HepG2 (cell line): ENCODE measurements around the gene ANKS1A.

Experiments used
- EP300 ChIP-seq, 3 experiments: sonication (generic) in 1 of 3; formaldehyde crosslinking in 1 of 3; IDR thresholded peaks; 2 replicates each; pipeline versions ENCODE4 v1.5.1 to v1.6.1; 2011 to 2020; ENCODE audit warnings: low read depth in 2 of 3, low read length in 2 of 3, borderline replicate concordance in 1 of 3, improper control_type of control experiment in 1 of 3, mild to moderate bottlenecking in 1 of 3, missing genetic modification reagents in 1 of 3, moderate library complexity in 1 of 3
- EZH2 ChIP-seq: conservative IDR thresholded peaks from 2 replicates; pipeline ENCODE4 v1.6.1; 2012; ENCODE audit warnings: mild to moderate bottlenecking, low read depth, low read length, moderate library complexity
- HMGA1 ChIP-seq: sonication (generic); formaldehyde crosslinking; conservative IDR thresholded peaks from 2 replicates; pipeline ENCODE4 v1.4.0; 2020; ENCODE audit warnings: missing genetic modification reagents
- HOXA7 ChIP-seq: sonication (generic); formaldehyde crosslinking; IDR thresholded peaks from 2 replicates; pipeline ENCODE4 v1.8.1; 2022; ENCODE audit warnings: mild to moderate bottlenecking, missing genetic modification reagents, moderate library complexity
- KLF12 ChIP-seq: sonication (generic); formaldehyde crosslinking; IDR thresholded peaks from 2 replicates; pipeline ENCODE4 v1.4.0; 2020; ENCODE audit warnings: missing genetic modification reagents, borderline replicate concordance
- PCBP1 ChIP-seq: fragments of 200-400 bp; formaldehyde crosslinking; IDR thresholded peaks from 2 replicates; pipeline ENCODE4 v1.6.1; 2017; ENCODE audit warnings: mild to moderate bottlenecking, low read depth, low read length, borderline replicate concordance
- PLRG1 ChIP-seq: fragments of 450-650 bp; conservative IDR thresholded peaks from 2 replicates; pipeline ENCODE4 v1.6.1; 2016
- SUZ12 ChIP-seq: fragments of 150-350 bp; IDR thresholded peaks from 2 replicates; pipeline ENCODE4 v1.6.1; 2014; ENCODE audit warnings: low read depth, low read length
- TMF1 ChIP-seq: sonication (generic); formaldehyde crosslinking; IDR thresholded peaks from 2 replicates; pipeline ENCODE4 v1.8.1; 2022; ENCODE audit warnings: low read depth, missing genetic modification reagents
- ZZZ3 ChIP-seq: sonication (generic); formaldehyde crosslinking; IDR thresholded peaks from 2 replicates; pipeline ENCODE4 v1.4.0; 2020; ENCODE audit warnings: missing genetic modification reagents, mild to moderate bottlenecking, borderline replicate concordance
- TF ChIP-seq, protein P1 (sequence below): sonication (generic); formaldehyde crosslinking; IDR thresholded peaks from 2 replicates; pipeline ENCODE4 v1.4.0; 2020; ENCODE audit warnings: missing genetic modification reagents
- TF ChIP-seq, protein P2 (sequence below): sonication (generic); formaldehyde crosslinking; IDR thresholded peaks from 2 replicates; pipeline ENCODE4 v1.4.0; 2020; ENCODE audit warnings: missing genetic modification reagents
- TF ChIP-seq, protein P3 (sequence below): sonication (generic); formaldehyde crosslinking; IDR thresholded peaks from 2 replicates; pipeline ENCODE4 v1.5.0; 2020; ENCODE audit warnings: mild to moderate bottlenecking, missing genetic modification reagents, moderate library complexity
- TF ChIP-seq, protein P4 (sequence below): sonication (generic); formaldehyde crosslinking; IDR thresholded peaks from 2 replicates; pipeline ENCODE4 v1.9.0; 2022; ENCODE audit warnings: low read depth, missing genetic modification reagents

DNA sequence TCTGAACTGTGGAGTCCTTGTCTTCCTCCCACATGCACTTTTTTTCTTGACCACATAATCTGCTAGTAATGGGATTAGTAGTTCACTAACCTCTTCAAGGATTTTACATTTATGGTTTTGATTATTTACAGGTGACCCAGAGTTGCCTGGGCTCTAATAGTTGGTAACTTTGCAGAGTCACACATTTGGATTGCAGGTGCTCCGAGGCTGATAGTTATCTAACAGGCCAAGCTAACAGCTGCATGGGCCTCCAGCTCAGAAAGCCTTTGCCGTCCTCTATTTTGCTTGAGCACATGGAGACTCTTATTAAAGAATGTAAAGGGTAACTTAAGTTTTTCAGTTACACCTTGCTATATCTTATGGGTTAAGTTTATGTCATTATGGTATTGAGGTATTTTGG, 95.4 kb downstream of the ANKS1A start:
- no peak for TF ChIP-seq HMGA1 (CRISPR knock-in tag)
- TF ChIP-seq PLRG1: no peak
- TF ChIP-seq, protein P1, sequence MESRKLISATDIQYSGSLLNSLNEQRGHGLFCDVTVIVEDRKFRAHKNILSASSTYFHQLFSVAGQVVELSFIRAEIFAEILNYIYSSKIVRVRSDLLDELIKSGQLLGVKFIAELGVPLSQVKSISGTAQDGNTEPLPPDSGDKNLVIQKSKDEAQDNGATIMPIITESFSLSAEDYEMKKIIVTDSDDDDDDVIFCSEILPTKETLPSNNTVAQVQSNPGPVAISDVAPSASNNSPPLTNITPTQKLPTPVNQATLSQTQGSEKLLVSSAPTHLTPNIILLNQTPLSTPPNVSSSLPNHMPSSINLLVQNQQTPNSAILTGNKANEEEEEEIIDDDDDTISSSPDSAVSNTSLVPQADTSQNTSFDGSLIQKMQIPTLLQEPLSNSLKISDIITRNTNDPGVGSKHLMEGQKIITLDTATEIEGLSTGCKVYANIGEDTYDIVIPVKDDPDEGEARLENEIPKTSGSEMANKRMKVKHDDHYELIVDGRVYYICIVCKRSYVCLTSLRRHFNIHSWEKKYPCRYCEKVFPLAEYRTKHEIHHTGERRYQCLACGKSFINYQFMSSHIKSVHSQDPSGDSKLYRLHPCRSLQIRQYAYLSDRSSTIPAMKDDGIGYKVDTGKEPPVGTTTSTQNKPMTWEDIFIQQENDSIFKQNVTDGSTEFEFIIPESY (CRISPR knock-in tag): no peak
- TF ChIP-seq, protein P2, sequence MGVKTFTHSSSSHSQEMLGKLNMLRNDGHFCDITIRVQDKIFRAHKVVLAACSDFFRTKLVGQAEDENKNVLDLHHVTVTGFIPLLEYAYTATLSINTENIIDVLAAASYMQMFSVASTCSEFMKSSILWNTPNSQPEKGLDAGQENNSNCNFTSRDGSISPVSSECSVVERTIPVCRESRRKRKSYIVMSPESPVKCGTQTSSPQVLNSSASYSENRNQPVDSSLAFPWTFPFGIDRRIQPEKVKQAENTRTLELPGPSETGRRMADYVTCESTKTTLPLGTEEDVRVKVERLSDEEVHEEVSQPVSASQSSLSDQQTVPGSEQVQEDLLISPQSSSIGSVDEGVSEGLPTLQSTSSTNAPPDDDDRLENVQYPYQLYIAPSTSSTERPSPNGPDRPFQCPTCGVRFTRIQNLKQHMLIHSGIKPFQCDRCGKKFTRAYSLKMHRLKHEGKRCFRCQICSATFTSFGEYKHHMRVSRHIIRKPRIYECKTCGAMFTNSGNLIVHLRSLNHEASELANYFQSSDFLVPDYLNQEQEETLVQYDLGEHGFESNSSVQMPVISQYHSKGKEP (CRISPR knock-in tag): no peak
- TF ChIP-seq, protein P3, sequence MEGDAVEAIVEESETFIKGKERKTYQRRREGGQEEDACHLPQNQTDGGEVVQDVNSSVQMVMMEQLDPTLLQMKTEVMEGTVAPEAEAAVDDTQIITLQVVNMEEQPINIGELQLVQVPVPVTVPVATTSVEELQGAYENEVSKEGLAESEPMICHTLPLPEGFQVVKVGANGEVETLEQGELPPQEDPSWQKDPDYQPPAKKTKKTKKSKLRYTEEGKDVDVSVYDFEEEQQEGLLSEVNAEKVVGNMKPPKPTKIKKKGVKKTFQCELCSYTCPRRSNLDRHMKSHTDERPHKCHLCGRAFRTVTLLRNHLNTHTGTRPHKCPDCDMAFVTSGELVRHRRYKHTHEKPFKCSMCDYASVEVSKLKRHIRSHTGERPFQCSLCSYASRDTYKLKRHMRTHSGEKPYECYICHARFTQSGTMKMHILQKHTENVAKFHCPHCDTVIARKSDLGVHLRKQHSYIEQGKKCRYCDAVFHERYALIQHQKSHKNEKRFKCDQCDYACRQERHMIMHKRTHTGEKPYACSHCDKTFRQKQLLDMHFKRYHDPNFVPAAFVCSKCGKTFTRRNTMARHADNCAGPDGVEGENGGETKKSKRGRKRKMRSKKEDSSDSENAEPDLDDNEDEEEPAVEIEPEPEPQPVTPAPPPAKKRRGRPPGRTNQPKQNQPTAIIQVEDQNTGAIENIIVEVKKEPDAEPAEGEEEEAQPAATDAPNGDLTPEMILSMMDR (CRISPR knock-in tag): no peak
- TF ChIP-seq KLF12: no peak
- TF ChIP-seq HOXA7 (CRISPR knock-in tag): no peak
- TF ChIP-seq ZZZ3 (CRISPR knock-in tag): no peak
- no peak for TF ChIP-seq EP300 (IDR thresholded peaks at IDR 0.05; ENCODE audit: low read depth in 2 of 2, low read length in 2 of 2)
- no peak for TF ChIP-seq EP300 (CRISPR knock-in tag; IDR thresholded peaks at IDR 0.05; ENCODE audit: borderline replicate concordance)
- TF ChIP-seq, protein P4, sequence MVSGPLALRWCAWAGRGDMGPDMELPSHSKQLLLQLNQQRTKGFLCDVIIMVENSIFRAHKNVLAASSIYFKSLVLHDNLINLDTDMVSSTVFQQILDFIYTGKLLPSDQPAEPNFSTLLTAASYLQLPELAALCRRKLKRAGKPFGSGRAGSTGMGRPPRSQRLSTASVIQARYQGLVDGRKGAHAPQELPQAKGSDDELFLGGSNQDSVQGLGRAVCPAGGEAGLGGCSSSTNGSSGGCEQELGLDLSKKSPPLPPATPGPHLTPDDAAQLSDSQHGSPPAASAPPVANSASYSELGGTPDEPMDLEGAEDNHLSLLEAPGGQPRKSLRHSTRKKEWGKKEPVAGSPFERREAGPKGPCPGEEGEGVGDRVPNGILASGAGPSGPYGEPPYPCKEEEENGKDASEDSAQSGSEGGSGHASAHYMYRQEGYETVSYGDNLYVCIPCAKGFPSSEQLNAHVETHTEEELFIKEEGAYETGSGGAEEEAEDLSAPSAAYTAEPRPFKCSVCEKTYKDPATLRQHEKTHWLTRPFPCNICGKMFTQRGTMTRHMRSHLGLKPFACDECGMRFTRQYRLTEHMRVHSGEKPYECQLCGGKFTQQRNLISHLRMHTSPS (CRISPR knock-in tag): no peak
- no peak for TF ChIP-seq PCBP1
- TF ChIP-seq EZH2: no peak
- TF ChIP-seq TMF1 (CRISPR knock-in tag): no peak
- TF ChIP-seq SUZ12: no peak
